Posterior cingulate gyrus (tissue), 11 donors: ENCODE results near the gene DUS2.
A peak's percentile ranks its signal among the peaks of the same experiment; 100 is the strongest.
"Not testable (repeated sequence)": the region's sequence is repeated elsewhere in the genome, so short reads cannot be mapped to it uniquely, and the experiment has no call there.

ENCODE experiments used
- DNase-seq, 10 donors: peaks; one replicate each; pipeline versions ENCODE4 v3.0.0 to v3.0.0-alpha.2; 2020 to 2021; ENCODE audit warnings: mixed read lengths in 3 of 10
- intact Hi-C: fragments of 100-400 bp; cut with DNase I; formaldehyde crosslinking; loops from one replicate; pipeline ENCODE4 v1.15.1; 2023

DUS2 gene

DNA sequence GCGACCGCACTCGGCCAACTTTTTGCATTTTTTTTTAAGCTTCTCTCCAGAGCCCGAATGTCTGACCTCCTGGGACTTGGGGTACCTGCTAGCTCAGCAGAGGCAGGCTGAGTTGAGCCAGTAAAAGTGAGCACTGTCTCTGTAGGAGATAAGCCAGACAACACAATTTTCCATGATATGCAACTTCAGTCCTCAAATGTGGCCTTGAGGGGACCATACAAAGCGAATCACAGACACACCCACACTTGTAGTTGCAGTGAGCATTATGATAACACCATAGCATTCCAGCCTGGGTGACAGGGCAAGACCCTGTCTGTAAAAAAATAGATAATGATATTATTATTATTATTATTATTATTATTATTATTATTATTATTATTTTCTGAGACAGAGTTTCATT, 26.4 kb upstream of the DUS2 start:
- DNase-seq = no peak
- intact Hi-C loops = loop anchor here (10.0 kb wide), 1 partner anchor 228 kb away; no protein-coding TSS in a partner anchor

DNA sequence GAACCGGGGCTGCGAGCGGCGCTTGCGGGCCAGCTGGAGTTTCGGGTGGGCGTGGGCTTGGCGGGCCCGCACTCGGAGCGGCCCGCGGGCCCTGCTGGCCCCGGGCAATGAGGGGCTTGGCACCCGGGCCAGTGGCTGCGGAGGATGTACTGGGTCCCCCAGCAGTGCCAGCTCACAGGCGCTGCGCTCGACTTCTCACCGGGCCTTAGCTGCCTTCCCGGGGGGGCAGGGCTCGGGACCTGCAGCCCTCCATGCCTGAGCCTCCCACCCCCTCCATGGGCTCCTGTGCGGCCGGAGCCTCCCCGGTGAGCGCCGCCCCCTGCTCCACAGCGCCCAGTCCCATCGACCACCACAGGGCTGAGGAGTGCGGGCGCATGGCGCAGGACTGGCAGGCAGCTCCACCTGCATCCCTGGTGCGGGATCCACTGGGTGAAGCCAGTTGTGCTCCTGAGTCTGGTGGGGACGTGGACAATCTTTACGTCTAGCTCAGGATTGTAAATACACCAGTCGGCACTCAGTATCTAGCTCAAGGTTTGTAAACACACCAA, 24.8 kb upstream of the DUS2 start:
- intact Hi-C loops = loop anchor here (10.0 kb wide), 1 partner anchor 226 kb away; no protein-coding TSS in a partner anchor
- DNase-seq = not testable (repeated sequence)

DNA sequence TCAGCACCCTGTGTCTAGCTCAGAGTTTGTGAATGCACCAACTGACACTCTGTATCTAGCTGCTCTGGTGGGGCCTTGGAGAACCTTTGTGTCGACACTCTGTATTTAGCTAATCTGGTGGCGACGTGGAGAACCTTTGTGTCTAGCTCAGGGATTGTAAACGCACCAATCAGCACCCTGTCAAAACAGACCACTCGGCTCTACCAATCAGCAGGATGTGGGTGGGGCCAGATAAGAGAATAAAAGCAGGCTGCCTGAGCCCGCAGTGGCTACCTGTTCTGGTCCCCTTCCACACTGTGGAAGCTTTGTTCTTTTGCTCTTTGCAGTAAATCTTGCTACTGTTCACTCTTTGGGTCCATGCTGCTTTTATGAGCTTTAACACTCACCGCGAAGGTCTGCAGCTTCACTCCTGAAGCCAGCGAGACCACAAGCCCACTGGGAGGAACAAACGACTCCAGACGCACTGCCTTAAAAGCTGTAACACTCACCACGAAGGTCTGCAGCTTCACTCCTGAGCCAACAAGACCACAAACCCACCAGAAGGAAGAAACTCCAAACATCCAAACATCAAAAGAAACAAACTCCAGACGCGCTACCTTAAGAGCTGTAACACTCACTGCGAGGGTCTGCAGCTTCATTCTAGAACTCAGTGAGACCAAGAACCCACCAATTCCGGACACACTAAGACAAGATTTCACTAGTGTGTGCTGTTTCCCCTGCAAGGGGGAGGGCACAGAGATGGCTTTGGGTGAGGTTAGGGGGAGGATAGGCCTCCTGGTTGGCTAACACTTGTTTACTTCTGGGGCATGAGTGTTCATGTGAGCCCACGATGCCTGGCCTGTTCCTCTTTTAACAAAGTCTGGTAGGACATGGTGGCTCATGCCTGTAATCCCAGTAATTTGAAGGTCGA, 24.1 kb upstream of the DUS2 start, which contains the start of gene DPEP2:
DPEP2 (minus strand) TSS at position 706 of the 910 bp plus-strand sequence. CDS start 6,272 bp downstream, outside the sequence.
- DNase-seq = not testable (repeated sequence)
- intact Hi-C loops = loop anchor here (10.0 kb wide), 1 partner anchor 226 kb away; no protein-coding TSS in a partner anchor

DNA sequence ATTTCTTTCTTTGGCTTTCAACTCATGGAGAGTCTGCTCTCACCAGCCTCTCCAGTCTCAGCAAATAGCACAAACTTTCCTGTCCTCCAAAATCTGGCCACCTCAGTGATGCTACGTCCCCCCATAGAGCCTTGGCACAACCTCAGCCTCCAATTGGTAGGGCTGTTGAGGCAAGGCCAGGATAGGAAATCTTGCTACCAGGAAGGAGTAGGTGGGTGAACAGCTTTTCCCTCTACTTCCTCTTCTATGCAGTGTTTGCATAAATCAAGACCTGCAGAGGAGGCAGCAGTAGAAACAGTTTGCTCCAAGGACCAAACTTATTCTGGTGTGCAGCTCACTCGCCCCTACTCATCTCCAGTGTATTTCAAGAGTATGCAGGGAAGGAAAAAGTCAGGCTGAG, 23.1 kb upstream of the DUS2 start:
- intact Hi-C loops = loop anchor here (10.0 kb wide), 1 partner anchor 225 kb away; no protein-coding TSS in a partner anchor
- no peak for DNase-seq

DNA sequence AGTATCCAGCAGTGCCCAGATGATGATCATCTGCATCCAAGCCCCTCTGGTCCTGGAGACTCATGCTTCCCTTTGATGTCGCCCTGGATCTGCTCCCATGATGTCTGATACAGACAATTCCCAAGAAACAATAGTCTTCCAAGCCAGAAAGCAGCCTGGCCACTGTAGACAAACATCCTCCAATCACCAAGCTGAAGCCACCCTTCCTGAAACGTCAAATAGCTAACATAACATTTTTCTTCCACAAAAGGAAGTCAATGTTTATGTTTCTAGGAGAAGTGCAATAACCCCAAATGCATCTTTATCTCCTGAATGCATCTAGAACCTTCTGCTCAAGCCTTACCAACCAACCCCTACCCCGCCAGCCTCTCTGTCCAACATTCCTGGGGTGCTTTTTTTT, 22.6 kb upstream of the DUS2 start:
- DNase-seq = no peak
- intact Hi-C loops = no loop called here

DNA sequence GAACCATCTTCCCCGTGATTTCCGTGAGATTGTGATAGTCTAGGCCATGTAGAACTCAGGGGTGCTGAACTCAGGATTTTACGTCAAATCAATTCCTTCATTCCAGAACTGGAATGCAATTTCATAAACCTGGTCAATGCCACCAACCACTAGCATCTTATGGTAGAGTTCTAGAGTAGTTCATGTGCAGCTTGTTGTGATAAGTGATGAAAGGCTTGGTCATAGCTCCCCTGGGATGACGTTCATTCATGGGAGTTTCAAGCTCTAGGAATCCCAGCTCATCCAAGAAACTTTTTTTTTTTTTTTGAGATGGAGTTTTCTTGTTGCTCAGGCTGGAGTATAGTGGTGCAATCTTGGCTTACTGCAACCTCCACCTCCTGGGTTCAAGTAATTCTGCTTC, 20.1 kb upstream of the DUS2 start:
- intact Hi-C loops = no loop called here
- DNase-seq = no peak

DNA sequence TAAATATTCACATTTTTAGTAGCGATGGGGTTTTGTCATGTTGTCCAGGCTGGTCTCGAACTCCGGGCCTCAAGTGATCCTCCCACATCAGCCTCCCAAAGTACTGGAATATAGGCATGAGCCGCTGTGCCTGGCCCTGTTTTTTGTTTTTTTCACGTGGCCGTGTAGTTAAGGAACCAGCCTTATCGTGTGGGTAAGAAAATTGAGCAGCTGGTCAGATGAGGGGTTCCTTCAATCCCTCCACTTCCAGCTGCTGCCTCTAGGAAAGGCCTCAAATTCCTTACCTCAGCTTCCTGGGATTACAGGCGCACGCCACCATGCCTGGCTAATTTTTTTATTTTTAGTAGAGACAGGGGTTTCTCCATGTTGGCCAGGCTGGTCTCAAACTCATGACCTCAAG, 17.9 kb upstream of the DUS2 start:
- intact Hi-C loops = no loop called here

DNA sequence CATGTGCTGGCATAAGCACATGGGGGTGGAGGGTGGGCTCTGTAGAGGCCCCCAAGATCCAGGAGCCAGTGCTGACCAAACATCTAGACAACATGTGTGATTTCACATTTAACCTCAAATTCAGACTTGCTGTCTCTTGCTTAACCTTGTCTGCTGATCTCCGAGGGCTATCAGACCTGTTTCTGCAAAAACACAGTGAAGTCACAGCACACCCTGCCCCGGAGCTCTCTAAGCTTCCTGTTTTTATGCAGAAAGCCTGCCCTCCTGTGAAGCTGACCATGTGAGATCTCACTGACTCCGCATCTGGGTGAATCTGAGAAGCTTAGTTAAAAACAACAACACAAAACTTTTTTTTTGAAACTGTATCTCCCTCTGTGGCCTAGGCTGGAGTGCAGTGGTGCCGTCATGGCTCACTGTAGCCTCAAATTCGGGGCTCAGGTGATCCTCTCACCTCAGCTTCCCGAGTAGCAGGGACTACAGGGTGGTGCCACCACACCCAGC, 17.2 kb upstream of the DUS2 start:
- DNase-seq = no peak

More for the DNA sequence above, 17.9 kb upstream of the DUS2 start:
- DNase-seq = no peak

DNA sequence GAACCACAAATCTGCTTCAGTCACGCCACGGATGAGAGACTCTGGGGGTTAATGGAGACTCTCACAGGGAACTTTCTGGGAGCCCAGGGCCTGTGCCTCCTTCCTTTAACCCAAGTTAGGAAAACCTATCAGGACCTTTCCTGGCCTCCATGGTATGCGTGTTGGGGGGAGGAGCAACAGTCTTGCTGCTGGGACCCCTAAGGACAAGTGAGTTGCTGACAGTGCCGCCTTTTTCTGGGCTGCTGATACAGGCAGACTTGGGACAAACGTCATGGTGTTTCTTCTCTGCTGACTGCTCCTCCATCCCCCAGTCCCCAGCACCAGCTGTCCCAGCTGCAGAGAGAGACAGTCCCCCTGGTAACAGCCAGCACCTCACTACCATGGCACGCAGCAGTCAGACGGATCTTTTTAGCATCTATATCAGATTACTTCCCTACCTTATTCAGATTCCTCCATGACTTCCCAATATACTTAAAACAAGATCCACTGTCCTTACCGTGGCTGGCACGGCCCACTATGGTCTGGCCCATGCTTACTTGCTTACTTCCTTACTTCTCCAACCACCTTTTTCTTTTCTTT, 13.8 kb upstream of the DUS2 start:
- intact Hi-C loops = no loop called here
- no peak for DNase-seq

More for the DNA sequence above, 17.2 kb upstream of the DUS2 start:
- intact Hi-C loops = no loop called here

DNA sequence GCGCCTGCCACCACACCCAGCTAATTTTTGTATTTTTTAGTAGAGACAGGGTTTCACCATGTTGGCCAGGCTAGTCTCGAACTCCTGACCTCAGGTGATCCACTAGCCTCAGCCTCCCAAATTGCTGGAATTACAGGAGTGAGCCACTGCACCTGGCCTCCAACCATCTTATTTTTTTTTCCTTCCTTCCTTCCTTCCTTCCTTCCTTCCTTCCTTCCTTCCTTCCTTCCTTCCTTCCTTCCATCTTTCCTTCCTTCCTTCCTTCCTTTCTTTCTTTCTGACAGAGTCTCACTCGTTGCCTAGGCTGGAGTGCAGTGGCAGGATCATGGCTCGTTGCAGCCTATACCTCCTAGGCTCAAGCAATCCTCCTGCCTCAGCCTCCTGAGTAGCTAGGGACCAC, 13.2 kb upstream of the DUS2 start:
- intact Hi-C loops, DNase-seq: not testable (repeated sequence)

DNA sequence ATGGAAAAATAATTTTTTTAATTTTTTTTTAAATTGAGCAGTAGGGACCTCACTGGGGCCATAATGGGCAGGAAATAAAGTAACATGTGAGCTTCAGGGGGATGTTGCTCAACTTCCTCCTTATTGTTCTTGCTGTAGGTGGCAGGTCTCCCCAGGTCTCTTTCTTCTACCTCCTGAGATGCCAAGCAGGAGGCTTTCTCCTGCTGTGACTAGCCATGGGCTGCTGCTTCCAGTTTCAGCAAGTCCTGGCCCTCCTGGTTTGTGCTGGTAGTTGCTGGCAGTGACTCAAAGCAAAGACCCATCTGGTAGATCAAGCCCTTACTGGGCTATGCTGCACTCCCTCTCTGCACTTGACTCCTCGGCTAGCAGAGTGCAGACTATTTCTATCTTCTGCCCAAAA, 9.6 kb upstream of the DUS2 start:
- intact Hi-C loops = no loop called here
- no peak for DNase-seq

DNA sequence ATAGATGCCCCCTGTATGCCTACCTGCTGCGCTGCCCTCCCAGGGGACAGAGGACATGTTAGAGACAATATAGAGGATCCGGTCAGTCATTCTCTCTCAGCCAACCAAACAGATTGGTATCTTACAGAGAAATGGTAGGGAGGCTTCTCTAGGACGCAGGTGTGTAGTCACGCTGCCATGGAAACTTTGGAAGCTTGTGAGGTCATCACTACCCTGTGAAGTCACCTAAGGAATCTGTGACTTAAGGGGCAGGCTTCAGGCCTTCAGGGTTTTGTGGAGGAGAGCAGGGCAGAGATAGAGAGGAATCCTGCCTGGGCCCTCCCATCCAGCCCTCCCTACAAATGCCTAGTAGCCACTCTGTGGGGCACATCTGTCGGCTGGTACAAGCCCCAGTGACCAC, 7.4 kb upstream of the DUS2 start, which contains the start of gene DPEP2NB:
DPEP2NB (minus strand) TSS at position 231 of the 400 bp plus-strand sequence; CDS start at position 90, 141 bp downstream.
- no peak for DNase-seq
- intact Hi-C loops = no loop called here

DNA sequence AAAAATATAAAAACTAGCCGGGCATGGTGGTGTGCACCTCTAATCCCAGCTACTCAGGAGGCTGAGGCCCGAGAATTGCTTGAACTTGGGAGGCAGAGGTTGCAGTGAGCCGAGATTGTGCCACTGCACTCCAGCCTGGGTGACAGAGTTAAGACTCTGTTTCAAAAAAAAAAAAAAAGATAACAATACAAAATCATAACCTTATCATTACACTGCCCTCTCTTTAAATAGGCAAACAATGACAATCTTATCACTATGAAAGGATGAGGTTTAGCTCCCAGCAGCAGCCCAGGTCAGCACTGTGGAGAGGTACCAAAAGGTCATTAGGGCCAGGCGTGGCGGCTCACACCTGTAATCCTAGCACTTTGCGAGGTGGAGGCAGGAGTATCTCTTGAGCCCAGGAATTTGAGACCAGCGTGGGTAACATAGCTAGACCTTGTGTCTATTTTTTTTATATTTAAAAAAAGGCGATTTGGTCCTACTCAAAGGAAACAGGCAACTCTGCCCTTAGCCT, 3.9 kb upstream of the DUS2 start:
- no peak for DNase-seq
- intact Hi-C loops = no loop called here

DNA sequence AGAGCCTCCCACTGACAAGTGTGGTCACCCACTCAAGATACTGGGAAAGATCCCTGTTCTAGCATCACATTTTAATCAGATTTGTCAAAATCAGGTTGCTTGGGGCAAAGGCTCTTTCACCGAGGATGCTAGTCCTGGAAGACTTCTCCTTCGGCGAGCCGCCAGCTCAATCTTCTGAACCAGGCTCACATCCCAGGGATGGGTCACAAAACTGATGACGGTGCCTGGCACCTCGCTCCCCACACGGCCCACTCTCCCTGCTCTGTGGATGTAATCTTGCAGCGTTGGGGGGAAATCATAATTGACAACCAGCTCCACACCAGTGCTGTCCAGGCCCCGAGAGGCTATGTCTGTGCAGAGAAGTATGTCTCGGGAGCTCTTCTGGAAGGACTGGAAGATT, 1.6 kb upstream of the DUS2 start:
- intact Hi-C loops = loop anchor here (10.0 kb wide), 1 partner anchor 87 kb away; the partner anchor contains the start of genes CTRL and PSMB10
- no peak for DNase-seq

DNA sequence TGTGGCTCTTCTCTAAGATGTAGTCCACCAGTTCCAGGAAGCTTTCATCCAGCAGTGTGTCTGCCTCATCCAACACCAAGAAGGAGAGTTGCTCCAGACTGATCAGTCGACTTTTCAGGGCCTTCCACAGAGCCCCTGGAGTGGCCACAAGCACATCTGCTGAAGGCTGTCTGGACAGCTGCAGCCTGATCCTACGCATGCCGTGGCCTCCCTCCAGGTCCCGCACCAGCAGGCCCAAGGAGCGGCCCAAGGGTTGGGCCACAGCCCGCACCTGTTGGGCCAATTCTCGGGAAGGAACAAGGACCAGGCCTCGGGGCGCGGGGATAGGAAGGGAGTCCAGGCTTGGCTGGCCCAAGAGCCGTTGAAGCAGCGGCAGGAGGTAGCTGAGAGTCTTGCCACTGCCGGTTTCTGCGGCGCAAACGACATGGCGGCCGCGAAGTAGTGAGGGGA, 781 bp upstream of the DUS2 start:
- DNase-seq = peak in 2 of 10 donors; percentile 13 to 83
- intact Hi-C loops = loop anchor here (10.0 kb wide), 1 partner anchor 88 kb away; the partner anchor contains the start of genes CTRL and PSMB10

DNA sequence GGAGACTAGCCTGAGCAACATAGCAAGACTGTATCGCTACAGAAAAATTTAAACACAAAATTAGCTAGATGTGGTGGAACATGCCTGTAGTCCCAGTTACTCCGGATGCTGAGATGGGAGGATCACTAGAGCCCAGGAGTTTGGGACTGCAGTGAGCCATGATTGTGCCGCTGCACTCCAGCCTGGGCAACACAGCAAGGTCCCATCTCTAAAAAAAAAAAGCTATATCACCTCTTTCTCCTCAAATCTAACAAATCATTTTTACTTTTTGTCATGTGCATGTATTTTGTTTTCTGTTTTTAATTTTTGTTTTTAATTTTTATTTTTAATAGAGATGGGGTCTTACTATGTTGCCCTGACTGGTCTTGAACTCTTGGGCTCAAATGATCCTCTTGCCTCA, 5.9 kb downstream of the DUS2 start:
- intact Hi-C loops = loop anchor here (10.0 kb wide), 1 partner anchor 94 kb away; the partner anchor contains the start of genes CTRL and PSMB10
- no peak for DNase-seq

DNA sequence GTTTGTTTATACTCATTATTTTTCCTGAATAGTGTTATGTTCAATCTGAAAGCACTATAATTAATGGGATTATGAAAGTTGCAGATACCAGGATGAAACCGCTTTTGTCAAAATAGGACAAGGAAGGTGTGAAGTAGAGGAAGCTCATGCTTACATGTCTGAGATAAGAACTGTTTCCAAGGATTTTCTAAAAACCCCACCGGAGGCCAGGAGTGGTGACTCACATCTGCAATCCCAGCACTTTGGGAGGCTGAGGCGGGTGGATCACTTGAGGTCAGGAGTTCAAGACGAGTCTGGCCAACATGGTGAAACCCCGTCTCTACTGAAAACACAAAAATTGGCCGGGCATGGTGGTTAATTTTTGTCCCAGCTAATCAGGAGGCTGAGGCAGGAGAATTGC, 7.0 kb downstream of the DUS2 start:
- intact Hi-C loops = not testable (repeated sequence)
- peak in 1 of 10 donors; percentile 11 for DNase-seq

DNA sequence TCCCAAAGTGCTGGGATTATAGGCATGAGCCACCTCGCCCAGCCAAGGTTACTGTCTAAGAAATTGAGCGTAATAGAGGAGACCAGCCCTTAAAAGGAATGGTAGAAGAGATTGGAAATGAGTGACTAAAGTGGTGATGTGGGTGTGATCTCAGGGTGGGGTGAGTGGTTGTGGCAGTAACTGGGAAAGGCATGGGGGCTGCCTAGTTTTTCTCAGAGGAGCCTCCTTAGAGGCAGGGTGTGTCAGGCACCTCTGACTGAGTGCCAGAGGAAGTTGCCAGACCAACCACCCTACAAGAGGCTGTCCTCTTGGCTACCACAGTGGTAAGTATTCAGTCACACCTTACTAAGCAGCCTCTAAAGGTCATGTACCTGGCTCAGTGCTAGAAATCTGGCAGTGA, 8.9 kb downstream of the DUS2 start:
- intact Hi-C loops = no loop called here
- DNase-seq = no peak

DNA sequence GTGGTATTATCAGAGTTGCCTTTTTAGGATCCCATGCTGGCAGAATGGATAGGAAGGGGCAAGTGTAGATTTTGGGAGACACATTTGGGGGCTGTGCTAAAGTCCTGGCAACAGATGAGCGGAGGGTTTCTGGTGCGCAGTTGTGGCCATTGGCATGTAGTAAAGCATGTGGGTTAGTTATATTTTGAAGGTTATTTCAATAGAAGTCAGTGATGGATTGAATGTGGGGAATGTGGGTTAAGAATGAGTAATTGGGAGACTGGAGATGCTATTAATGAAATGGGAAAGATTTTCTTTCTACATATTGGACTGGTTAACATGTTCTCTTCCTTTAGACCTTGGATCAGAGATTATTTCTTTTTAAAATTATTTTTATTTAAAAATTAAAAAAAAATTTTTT, 10.0 kb downstream of the DUS2 start:
- no peak for DNase-seq
- intact Hi-C loops = no loop called here

DNA sequence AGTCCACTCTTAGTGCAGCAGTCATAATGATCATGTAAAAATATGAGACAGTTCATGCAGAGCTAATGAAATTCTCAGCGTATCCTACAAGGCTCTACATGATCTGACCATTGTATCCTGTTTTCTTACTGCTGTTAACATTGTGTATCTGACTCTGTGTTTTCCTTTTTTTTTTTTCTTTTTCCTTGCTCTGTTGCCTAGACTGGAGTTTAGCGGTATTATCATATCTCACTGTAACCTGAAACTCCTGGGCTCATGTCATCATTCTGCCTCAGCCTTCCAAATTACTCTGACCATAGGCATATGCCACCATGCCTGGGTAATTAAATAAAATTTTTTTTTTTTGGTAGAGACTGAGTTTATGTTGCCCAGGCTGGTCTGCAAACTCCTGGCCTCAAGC, 12.1 kb downstream of the DUS2 start:
- intact Hi-C loops = no loop called here
- no peak for DNase-seq
